ENCODE data around the gene ZNF496. TPM values are rescaled to one million over a fixed set of nuclear protein-coding genes. Genes with fewer than 3 reads are reported as not detected.

Gene ZNF496
- total and polyA plus RNA-seq, 7 experiments from 2014 or later: 9.2 to 25.1 (median 10.5) TPM

DNA sequence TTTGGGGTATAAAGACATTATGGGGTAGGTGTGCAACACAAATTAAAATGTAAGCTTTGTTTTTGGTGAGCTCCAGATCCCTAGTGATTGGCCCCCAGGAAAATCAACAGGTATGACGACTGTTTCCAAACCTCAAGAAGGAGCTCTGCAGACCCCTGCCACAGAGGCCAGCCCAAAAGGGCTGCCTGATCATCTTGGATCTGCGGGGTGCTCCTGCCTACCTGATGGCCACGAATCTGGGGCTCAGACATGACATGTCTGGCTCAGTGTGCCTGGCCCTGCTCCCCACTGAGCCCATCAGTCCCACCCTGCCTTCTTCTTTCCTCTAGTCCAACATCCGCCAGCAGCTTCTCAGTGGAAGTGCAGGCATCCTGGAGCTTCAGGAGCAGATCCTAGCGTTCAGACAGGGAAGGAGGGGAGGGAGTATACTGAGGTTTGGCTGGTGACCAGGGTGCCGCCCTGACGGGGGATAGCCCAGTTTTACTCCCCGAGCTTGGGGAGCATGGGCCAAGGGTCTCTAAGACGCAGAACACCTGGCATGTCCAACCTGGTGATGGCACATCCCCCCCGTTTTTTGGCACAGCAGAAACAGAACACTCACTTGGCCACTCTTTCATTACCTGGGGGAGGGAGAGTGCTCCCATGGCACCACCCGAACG, 31.8 kb downstream of the ZNF496 start:
- DNase-seq (no peak), ATAC-seq (no peak)
- Histone ChIP-seq H3K27ac (ENCODE audit: low read depth, low read length) (no peak overlapping the region), H3K4me1 (ENCODE audit: control insufficient read depth in 2 of 2, insufficient read depth in 2 of 2, low read length in 2 of 2) (no peaks in the 10 kb centered on the region), H3K36me3 (ENCODE audit: control insufficient read depth in 2 of 3, insufficient read depth in 3 of 3, low read length in 3 of 3) (peaks cover 0 to 5% (median 0%) of the 10 kb centered on the region in 3 experiments), H3K27me3 (ENCODE audit: control insufficient read depth in 2 of 2, insufficient read depth in 2 of 2, low read length in 2 of 2) (no peaks in the 10 kb centered on the region), H3K4me3 (ENCODE audit: low read length) (no peak overlapping the region), H3K9me3 (ENCODE audit: control insufficient read depth in 2 of 3, low read length in 3 of 3) (no peaks in the 10 kb centered on the region)
- no peak overlapping the region for H3K27ac Mint-ChIP-seq
- CTCF ChIA-PET: no interaction called here
- intact Hi-C loops (cut with micrococcal nuclease): no loop called here
- H3K4me1 Mint-ChIP-seq: peaks cover 0 to 5% (median 0%) of the 10 kb centered on the region in 7 donors
- POLR2A ChIA-PET: no interaction called here
- H3K9me3 Mint-ChIP-seq: peaks cover 0 to 4% (median 0%) of the 10 kb centered on the region in 11 donors
- H3K36me3 Mint-ChIP-seq: peaks cover 6 to 58% (median 30%) of the 10 kb centered on the region in 5 donors
- no peak overlapping the region for H3K4me3 Mint-ChIP-seq
- peaks cover 0 to 7% (median 0%) of the 10 kb centered on the region in 5 donors for H3K27me3 Mint-ChIP-seq

GRCh38 chr1:247298701-247299100, 33.0 kb downstream of the ZNF496 start:
- peaks cover 0 to 4% (median 0%) of the 10 kb centered on the region in 11 donors for H3K9me3 Mint-ChIP-seq
- peaks cover 0 to 5% (median 0%) of the 10 kb centered on the region in 7 donors for H3K4me1 Mint-ChIP-seq
- POLR2A ChIA-PET: no interaction called here
- no peak overlapping the region for H3K27ac ChIP-seq (ENCODE audit: low read depth, low read length)
- intact Hi-C loops (cut with micrococcal nuclease): no loop called here
- peaks cover 0 to 8% (median 0%) of the 10 kb centered on the region in 5 donors for H3K27me3 Mint-ChIP-seq
- ATAC-seq (no peak), DNase-seq (no peak)
- H3K4me1 ChIP-seq (ENCODE audit: control insufficient read depth in 2 of 2, insufficient read depth in 2 of 2, low read length in 2 of 2): no peaks in the 10 kb centered on the region
- no peak overlapping the region for H3K27ac Mint-ChIP-seq
- H3K36me3 ChIP-seq (ENCODE audit: control insufficient read depth in 2 of 3, insufficient read depth in 3 of 3, low read length in 3 of 3): peaks cover 0 to 5% (median 0%) of the 10 kb centered on the region in 3 experiments
- H3K4me3 Mint-ChIP-seq: no peak overlapping the region
- CTCF ChIA-PET: no interaction called here
- H3K27me3 ChIP-seq (ENCODE audit: control insufficient read depth in 2 of 2, insufficient read depth in 2 of 2, low read length in 2 of 2): no peaks in the 10 kb centered on the region
- H3K4me3 ChIP-seq (ENCODE audit: low read length): no peak overlapping the region
- H3K9me3 ChIP-seq (ENCODE audit: control insufficient read depth in 2 of 3, low read length in 3 of 3): no peaks in the 10 kb centered on the region
- H3K36me3 Mint-ChIP-seq: peaks cover 4 to 49% (median 21%) of the 10 kb centered on the region in 5 donors

GRCh38 chr1:247298124-247298481, 33.6 kb downstream of the ZNF496 start:
- H3K36me3 ChIP-seq (ENCODE audit: control insufficient read depth in 2 of 3, insufficient read depth in 3 of 3, low read length in 3 of 3): peaks cover 0 to 5% (median 0%) of the 10 kb centered on the region in 3 experiments
- peaks cover 0 to 8% (median 0%) of the 10 kb centered on the region in 5 donors for H3K27me3 Mint-ChIP-seq
- no peak overlapping the region for H3K27ac Mint-ChIP-seq
- DNase-seq (no peak), ATAC-seq (no peak)
- H3K4me3 Mint-ChIP-seq: no peak overlapping the region
- no peak overlapping the region for H3K4me3 ChIP-seq (ENCODE audit: low read length)
- H3K4me1 ChIP-seq (ENCODE audit: control insufficient read depth in 2 of 2, insufficient read depth in 2 of 2, low read length in 2 of 2): no peaks in the 10 kb centered on the region
- peaks cover 0 to 4% (median 0%) of the 10 kb centered on the region in 11 donors for H3K9me3 Mint-ChIP-seq
- no peak overlapping the region for H3K27ac ChIP-seq (ENCODE audit: low read depth, low read length)
- POLR2A ChIA-PET: no interaction called here
- peaks cover 0 to 5% (median 0%) of the 10 kb centered on the region in 7 donors for H3K4me1 Mint-ChIP-seq
- no peaks in the 10 kb centered on the region for H3K9me3 ChIP-seq (ENCODE audit: control insufficient read depth in 2 of 3, low read length in 3 of 3)
- intact Hi-C loops (cut with micrococcal nuclease): no loop called here
- peaks cover 4 to 43% (median 16%) of the 10 kb centered on the region in 5 donors for H3K36me3 Mint-ChIP-seq
- CTCF ChIA-PET: no interaction called here
- H3K27me3 ChIP-seq (ENCODE audit: control insufficient read depth in 2 of 2, insufficient read depth in 2 of 2, low read length in 2 of 2): no peaks in the 10 kb centered on the region

- H3K27ac Mint-ChIP-seq: peak overlapping the region in 1 of 9 donors; percentile 1
- peaks cover 0 to 5% (median 0%) of the 10 kb centered on the region in 7 donors for H3K4me1 Mint-ChIP-seq
- DNase-seq (no peak), ATAC-seq (no peak)
- H3K36me3 Mint-ChIP-seq: peaks cover under 1 to 37% (median 11%) of the 10 kb centered on the region in 5 donors
- Histone ChIP-seq H3K27me3 (ENCODE audit: control insufficient read depth in 2 of 2, insufficient read depth in 2 of 2, low read length in 2 of 2) (no peaks in the 10 kb centered on the region), H3K36me3 (ENCODE audit: control insufficient read depth in 2 of 3, insufficient read depth in 3 of 3, low read length in 3 of 3) (peaks cover 0 to 5% (median 0%) of the 10 kb centered on the region in 3 experiments), H3K9me3 (ENCODE audit: control insufficient read depth in 2 of 3, low read length in 3 of 3) (no peaks in the 10 kb centered on the region), H3K4me1 (ENCODE audit: control insufficient read depth in 2 of 2, insufficient read depth in 2 of 2, low read length in 2 of 2) (no peaks in the 10 kb centered on the region), H3K27ac (ENCODE audit: low read depth, low read length) (no peak overlapping the region), H3K4me3 (ENCODE audit: low read length) (no peak overlapping the region)
- H3K4me3 Mint-ChIP-seq: no peak overlapping the region
- H3K9me3 Mint-ChIP-seq: peaks cover 0 to under 1% (median 0%) of the 10 kb centered on the region in 11 donors
- POLR2A ChIA-PET: no interaction called here
- H3K27me3 Mint-ChIP-seq: peaks cover 0 to 8% (median 0%) of the 10 kb centered on the region in 5 donors
- intact Hi-C loops (cut with micrococcal nuclease): no loop called here
- CTCF ChIA-PET: no interaction called here
Observed at GRCh38 chr1:247297263-247298123, 34.2 kb downstream of the ZNF496 start.

DNA sequence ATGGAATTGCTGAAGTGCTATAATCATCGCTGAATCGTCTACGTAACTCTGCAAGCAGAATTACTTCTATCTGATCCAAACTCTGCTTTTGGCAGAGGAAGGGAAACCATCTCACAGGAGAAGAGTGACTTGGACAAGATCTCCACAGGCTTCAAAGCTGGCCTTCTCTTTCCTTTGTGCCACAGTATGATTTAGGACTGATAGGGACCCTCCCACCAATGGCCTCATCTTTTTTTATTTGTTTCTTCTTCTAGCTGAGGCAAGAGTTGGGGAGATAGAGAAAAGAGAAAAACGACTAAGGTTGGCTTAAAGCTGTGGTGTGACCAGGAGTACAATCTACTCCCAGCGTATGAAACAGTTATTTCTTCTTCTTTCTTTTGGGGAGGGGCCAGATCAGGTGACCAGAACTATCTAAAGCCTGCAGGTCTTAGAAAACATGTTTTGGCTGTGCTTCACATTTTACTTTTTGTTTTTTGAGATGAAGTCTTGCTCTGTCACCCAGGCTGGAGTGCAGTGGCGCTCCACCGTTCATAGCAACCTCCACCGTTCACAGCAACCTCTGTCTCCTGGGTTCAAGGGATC, 35.0 kb downstream of the ZNF496 start:
- Mint-ChIP-seq H3K4me3 (no peak overlapping the region), H3K4me1 (peaks cover 0 to 8% (median 0%) of the 10 kb centered on the region in 7 donors), H3K36me3 (peaks cover 0 to 29% (median 5%) of the 10 kb centered on the region in 5 donors), H3K27ac (no peak overlapping the region), H3K27me3 (peaks cover 0 to 8% (median 0%) of the 10 kb centered on the region in 5 donors), H3K9me3 (no peaks in the 10 kb centered on the region)
- ChIA-PET POLR2A (no interaction called here), CTCF (no interaction called here)
- H3K27me3 ChIP-seq (ENCODE audit: control insufficient read depth in 2 of 2, insufficient read depth in 2 of 2, low read length in 2 of 2): no peaks in the 10 kb centered on the region
- DNase-seq (no peak), ATAC-seq (no peak)
- no peaks in the 10 kb centered on the region for H3K4me1 ChIP-seq (ENCODE audit: control insufficient read depth in 2 of 2, insufficient read depth in 2 of 2, low read length in 2 of 2)
- H3K9me3 ChIP-seq (ENCODE audit: control insufficient read depth in 2 of 3, low read length in 3 of 3): no peaks in the 10 kb centered on the region
- peaks cover 0 to 5% (median 0%) of the 10 kb centered on the region in 3 experiments for H3K36me3 ChIP-seq (ENCODE audit: control insufficient read depth in 2 of 3, insufficient read depth in 3 of 3, low read length in 3 of 3)
- intact Hi-C loops (cut with micrococcal nuclease): no loop called here
- no peak overlapping the region for H3K4me3 ChIP-seq (ENCODE audit: low read length)
- no peak overlapping the region for H3K27ac ChIP-seq (ENCODE audit: low read depth, low read length)

DNA sequence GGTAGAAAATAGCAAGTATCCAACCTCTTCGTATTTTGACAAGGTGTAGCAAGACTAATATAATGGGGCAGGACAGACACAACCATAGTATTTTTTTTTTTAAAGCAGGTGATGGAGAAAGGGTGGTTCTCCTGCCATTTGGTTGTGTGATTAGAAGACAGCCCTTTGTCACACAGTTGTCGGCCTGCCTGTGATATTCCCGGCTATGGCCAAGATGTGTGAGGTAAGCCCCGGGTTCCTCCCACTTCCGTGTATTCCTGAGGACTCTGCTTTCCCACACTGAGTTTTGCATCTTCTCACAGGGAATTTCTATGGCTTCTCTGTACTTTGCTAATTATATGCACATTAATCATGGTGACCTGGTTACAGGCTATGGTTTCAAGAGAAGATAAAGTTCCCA, 35.9 kb downstream of the ZNF496 start:
- ChIA-PET CTCF (no interaction called here), POLR2A (no interaction called here)
- H3K4me1 Mint-ChIP-seq: peaks cover 0 to 8% (median 0%) of the 10 kb centered on the region in 7 donors
- no peak overlapping the region for H3K27ac Mint-ChIP-seq
- intact Hi-C loops (cut with micrococcal nuclease): no loop called here
- DNase-seq: no peak
- no peak for ATAC-seq
- peaks cover 0 to 31% (median 5%) of the 10 kb centered on the region in 5 donors for H3K36me3 Mint-ChIP-seq
- H3K4me3 ChIP-seq (ENCODE audit: low read length): no peak overlapping the region
- no peaks in the 10 kb centered on the region for H3K4me1 ChIP-seq (ENCODE audit: control insufficient read depth in 2 of 2, insufficient read depth in 2 of 2, low read length in 2 of 2)
- no peak overlapping the region for H3K4me3 Mint-ChIP-seq
- H3K36me3 ChIP-seq (ENCODE audit: control insufficient read depth in 2 of 3, insufficient read depth in 3 of 3, low read length in 3 of 3): peaks cover 0 to 5% (median 0%) of the 10 kb centered on the region in 3 experiments
- no peak overlapping the region for H3K27ac ChIP-seq (ENCODE audit: low read depth, low read length)
- H3K9me3 Mint-ChIP-seq: peaks cover 0 to 2% (median 0%) of the 10 kb centered on the region in 11 donors
- peaks cover 0 to 8% (median 0%) of the 10 kb centered on the region in 5 donors for H3K27me3 Mint-ChIP-seq
- H3K9me3 ChIP-seq (ENCODE audit: control insufficient read depth in 2 of 3, low read length in 3 of 3): no peaks in the 10 kb centered on the region
- H3K27me3 ChIP-seq (ENCODE audit: control insufficient read depth in 2 of 2, insufficient read depth in 2 of 2, low read length in 2 of 2): no peaks in the 10 kb centered on the region
